H1 (cell line): ENCODE data around the gene TSEN2. TPM values are rescaled to one million over a fixed set of nuclear protein-coding genes. Genes with fewer than 3 reads are reported as not detected.

ENCODE experiments used
- CTCF ChIA-PET: fragments of 300-600 bp; sonication (Branson Sonifier 250); formaldehyde crosslinking; loops from one replicate; lab custom pipeline; 2021; ENCODE audit not compliant: partially characterized antibody; lab: Charles Lee
- POLR2A ChIA-PET: fragments of 300-600 bp; sonication (Branson Sonifier 250); formaldehyde crosslinking; loops from one replicate; lab custom pipeline; 2021; ENCODE audit warnings: inconsistent platforms; ENCODE audit not compliant: partially characterized antibody; lab: Charles Lee
- DNase-seq, 2 experiments: peaks; one replicate each; pipeline versions ENCODE4 v3.0.0 to v3.0.0-alpha.2; 2010 to 2022; ENCODE audit warnings: low spot score in 2 of 2, low read depth in 1 of 2, mixed read lengths in 1 of 2
- FAIRE-seq: peaks from 2 replicates; lab custom pipeline; 2011; peaks lifted over from hg19 to GRCh38; lab: Jason Lieb, UNC
- H2AFZ ChIP-seq: 2 replicates; pipeline ENCODE4 v1.8.1; 2012; ENCODE audit warnings: low read length, inconsistent platforms
- H2AK5ac ChIP-seq: 2 replicates; pipeline ENCODE4 v1.6.1; 2013; ENCODE audit warnings: low read depth, low read length
- H2BK120ac ChIP-seq: replicated peaks from 2 replicates; pipeline ENCODE3; 2013; ENCODE audit warnings: low read depth, low read length, inconsistent platforms
- H2BK12ac ChIP-seq: 2 replicates; pipeline ENCODE4 v1.6.1; 2013; ENCODE audit warnings: low read depth, low read length
- H2BK15ac ChIP-seq: 2 replicates; pipeline ENCODE4 v1.6.1; 2013; ENCODE audit warnings: low read length
- H2BK20ac ChIP-seq: 2 replicates; pipeline ENCODE4 v1.6.1; 2013; ENCODE audit warnings: low read length
- H2BK5ac ChIP-seq: 2 replicates; pipeline ENCODE4 v1.6.1; 2013; ENCODE audit warnings: low read depth, low read length
- H3K14ac ChIP-seq: 2 replicates; pipeline ENCODE4 v1.6.1; 2013; ENCODE audit warnings: inconsistent platforms; ENCODE audit not compliant: insufficient read length
- H3K18ac ChIP-seq: 2 replicates; pipeline ENCODE4 v1.6.1; 2013; ENCODE audit warnings: low read length; ENCODE audit errors: extremely low read depth
- H3K23ac ChIP-seq: 2 replicates; pipeline ENCODE4 v1.6.1; 2013; ENCODE audit warnings: inconsistent platforms; ENCODE audit not compliant: insufficient read length
- H3K23me2 ChIP-seq: 2 replicates; pipeline ENCODE4 v1.6.1; 2013; ENCODE audit warnings: low read depth, low read length
- H3K27ac ChIP-seq: 2 replicates; pipeline ENCODE4 v1.6.1; 2011; ENCODE audit warnings: low read depth, low read length, inconsistent platforms
- H3K27me3 ChIP-seq, 4 experiments: replicated peaks in 1 of 4; 1 replicate in 1 of 4; 2 replicates in 3 of 4; pipeline versions ENCODE4 v1.6.1 to v1.8.1; 2011 to 2013; ENCODE audit warnings: low read length in 3 of 4, mild to moderate bottlenecking in 3 of 4, inconsistent platforms in 2 of 4, mixed read lengths in 2 of 4, moderate library complexity in 1 of 4; ENCODE audit not compliant: control insufficient read depth in 3 of 4, insufficient read depth in 3 of 4; ENCODE audit errors: extremely low read depth in 1 of 4
- H3K36me3 ChIP-seq, 4 experiments: 2 replicates each; pipeline versions ENCODE4 v1.6.1 to v1.8.1; 2011 to 2013; ENCODE audit warnings: mild to moderate bottlenecking in 4 of 4, low read length in 3 of 4, moderate library complexity in 2 of 4, control low read depth in 1 of 4, inconsistent platforms in 1 of 4; ENCODE audit not compliant: insufficient read depth in 4 of 4, control insufficient read depth in 2 of 4
- H3K4ac ChIP-seq: replicated peaks from 2 replicates; pipeline ENCODE3; 2013; ENCODE audit warnings: low read length, low read depth, mixed read lengths, inconsistent platforms; ENCODE audit not compliant: insufficient read length
- H3K4me1 ChIP-seq, 4 experiments: replicated peaks in 1 of 4; 1 replicate in 1 of 4; 2 replicates in 3 of 4; pipeline versions ENCODE4 v1.6.1 to v1.8.1; 2011 to 2013; ENCODE audit warnings: low read length in 3 of 4, inconsistent platforms in 2 of 4, mixed read lengths in 1 of 4; ENCODE audit not compliant: insufficient read depth in 4 of 4, control insufficient read depth in 3 of 4
- H3K4me2 ChIP-seq, 2 experiments: 2 replicates each; pipeline versions ENCODE4 v1.6.1 to v1.8.1; 2011 to 2013; ENCODE audit warnings: low read depth in 2 of 2, low read length in 2 of 2, control low read depth in 1 of 2, inconsistent platforms in 1 of 2, mild to moderate bottlenecking in 1 of 2; ENCODE audit not compliant: insufficient read depth in 1 of 2
- H3K4me3 ChIP-seq, 4 experiments: fragments of 200-600, 300-600 bp in 1 of 4; sonication (generic), shearing (Covaris generic), sonication (Bioruptor Twin) in 1 of 4; 2 replicates each; pipeline versions ENCODE4 v1.5.1 to v1.8.1; 2011 to 2016; ENCODE audit warnings: low read length in 4 of 4, low read depth in 3 of 4, control low read depth in 2 of 4, inconsistent platforms in 2 of 4, mild to moderate bottlenecking in 2 of 4, mixed read lengths in 1 of 4, moderate library complexity in 1 of 4; ENCODE audit not compliant: insufficient read depth in 2 of 4; ENCODE audit errors: extremely low read depth in 1 of 4
- H3K56ac ChIP-seq: replicated peaks from 2 replicates; pipeline ENCODE3; 2013; ENCODE audit warnings: low read depth, mild to moderate bottlenecking, mixed read lengths, low read length, inconsistent platforms; ENCODE audit not compliant: insufficient read length
- H3K79me1 ChIP-seq: 2 replicates; pipeline ENCODE4 v1.6.1; 2013; ENCODE audit warnings: low read depth, low read length, control low read depth
- H3K79me2 ChIP-seq, 2 experiments: 2 replicates each; pipeline versions ENCODE4 v1.6.1 to v1.8.1; 2012 to 2013; ENCODE audit warnings: low read length in 2 of 2, mild to moderate bottlenecking in 2 of 2, inconsistent platforms in 1 of 2; ENCODE audit not compliant: insufficient read depth in 2 of 2, control insufficient read depth in 1 of 2
- H3K9ac ChIP-seq, 4 experiments: replicated peaks in 1 of 4; 1 replicate in 1 of 4; 2 replicates in 3 of 4; pipeline versions ENCODE4 v1.6.1 to v1.8.1; 2011 to 2013; ENCODE audit warnings: low read depth in 3 of 4, low read length in 3 of 4, control low read depth in 2 of 4, mild to moderate bottlenecking in 2 of 4, moderate library complexity in 2 of 4, inconsistent platforms in 1 of 4; ENCODE audit errors: extremely low read depth in 1 of 4
- H3K9me3 ChIP-seq, 2 experiments: 2 replicates each; pipeline versions ENCODE4 v1.6.1 to v1.8.1; 2012 to 2013; ENCODE audit warnings: mild to moderate bottlenecking in 2 of 2, moderate library complexity in 2 of 2, control low read depth in 1 of 2, inconsistent platforms in 1 of 2, low read depth in 1 of 2, low read length in 1 of 2, mixed read lengths in 1 of 2; ENCODE audit not compliant: insufficient read depth in 2 of 2
- H4K20me1 ChIP-seq, 2 experiments: replicated peaks in 1 of 2; 2 replicates each; pipeline versions ENCODE3 to v1.8.1; 2011 to 2013; ENCODE audit warnings: inconsistent platforms in 2 of 2, low read length in 2 of 2, mild to moderate bottlenecking in 1 of 2; ENCODE audit not compliant: insufficient read depth in 2 of 2, control insufficient read depth in 1 of 2
- H4K5ac ChIP-seq: 2 replicates; pipeline ENCODE4 v1.6.1; 2013; ENCODE audit warnings: low read length, low read depth, mixed read lengths, inconsistent platforms; ENCODE audit not compliant: insufficient read length
- H4K8ac ChIP-seq: 2 replicates; pipeline ENCODE4 v1.8.0; 2013; ENCODE audit warnings: mild to moderate bottlenecking, moderate library complexity, low read length, inconsistent platforms; ENCODE audit not compliant: insufficient read depth; ENCODE audit errors: extremely low read depth
- H4K91ac ChIP-seq: replicated peaks from 2 replicates; pipeline ENCODE3; 2013; ENCODE audit warnings: low read length, mixed read lengths, inconsistent platforms; ENCODE audit not compliant: insufficient read length
- BACH1 ChIP-seq: IDR thresholded peaks from 2 replicates; pipeline ENCODE4 v1.6.1; 2012; ENCODE audit warnings: low read length, improper control_type of control experiment
- CBX8 ChIP-seq: fragments of 300-800, 300-1000 bp; sonication (generic); IDR thresholded peaks from 2 replicates; pipeline ENCODE4 v1.7.1; 2016; ENCODE audit warnings: low read depth, low read length, borderline replicate concordance
- JUN ChIP-seq: IDR thresholded peaks from 2 replicates; pipeline ENCODE4 v1.6.1; 2011; ENCODE audit warnings: low read depth, mild to moderate bottlenecking, improper control_type of control experiment, low read length
- KDM4A ChIP-seq: IDR thresholded peaks from one replicate; pipeline ENCODE4 v1.7.1; 2012; ENCODE audit warnings: low read depth, mild to moderate bottlenecking, moderate library complexity, low read length, inconsistent platforms; ENCODE audit not compliant: severe bottlenecking
- NANOG ChIP-seq: IDR thresholded peaks from 2 replicates; pipeline ENCODE4 v1.6.1; 2011; ENCODE audit warnings: low read length, low read depth, mild to moderate bottlenecking, inconsistent platforms; ENCODE audit not compliant: insufficient read depth, poor library complexity, severe bottlenecking
- NRF1 ChIP-seq: IDR thresholded peaks from 2 replicates; pipeline ENCODE4 v1.6.1; 2011; ENCODE audit warnings: mild to moderate bottlenecking, low read depth, low read length, improper control_type of control experiment
- PHF8 ChIP-seq: fragments of 200-600 bp; sonication (generic); conservative IDR thresholded peaks from 2 replicates; pipeline ENCODE4 v1.7.1; 2012; ENCODE audit warnings: low read depth, mild to moderate bottlenecking, inconsistent platforms, low read length, moderate library complexity
- POLR2AphosphoS5 ChIP-seq: IDR thresholded peaks from 2 replicates; pipeline ENCODE4 v1.6.1; 2011; ENCODE audit warnings: low read depth, low read length
- RBBP5 ChIP-seq: IDR thresholded peaks from 2 replicates; pipeline ENCODE4 v1.7.1; 2012; ENCODE audit warnings: low read depth, mild to moderate bottlenecking, inconsistent platforms, low read length, moderate library complexity, borderline replicate concordance
- RNF2 ChIP-seq: fragments of 200-900, 300-1000 bp; sonication (generic); IDR thresholded peaks from 2 replicates; pipeline ENCODE4 v1.7.1; 2016; ENCODE audit warnings: borderline replicate concordance, low read depth, mild to moderate bottlenecking, antibody characterized with exemption, low read length; ENCODE audit not compliant: poor library complexity, severe bottlenecking; ENCODE audit errors: missing control alignments
- SP1 ChIP-seq: IDR thresholded peaks from 2 replicates; pipeline ENCODE4 v1.6.1; 2011; ENCODE audit warnings: low read depth, low read length
- TBP ChIP-seq: IDR thresholded peaks from 2 replicates; pipeline ENCODE4 v1.6.1; 2011; ENCODE audit warnings: low read depth, low read length, improper control_type of control experiment
- ZNF274 ChIP-seq: IDR thresholded peaks from 2 replicates; pipeline ENCODE4 v1.7.0; 2012; ENCODE audit warnings: low read length, borderline replicate concordance; ENCODE audit errors: extremely low read depth
- WGBS, 2 experiments: shearing (Covaris generic) in 1 of 2; methylation state at CpG; one replicate each; pipeline versions ENCODE4 v1.1.6 to v1.1.7; 2013 to 2015; ENCODE audit warnings: low lambda C conversion rate in 2 of 2, mixed read lengths in 2 of 2, inconsistent platforms in 1 of 2, low coverage in 1 of 2, missing lambda C conversion rate in 1 of 2; ENCODE audit not compliant: insufficient replicate concordance in 2 of 2, insufficient coverage in 1 of 2, insufficient read length in 1 of 2; ENCODE audit errors: extremely low coverage in 1 of 2, missing lambda C conversion rate in 1 of 2; 5-methylcytosine and 5-hydroxymethylcytosine counted together
- polyA plus RNA-seq, 7 experiments: library from polyadenylated mRNA; depleted of rRNA in 3 of 7; stranded (reverse) in 5 of 7; unstranded in 2 of 7; fragments of >200 nt in 5 of 7; fragments of 200-250 nt in 2 of 7; gene quantifications; 1 replicate in 5 of 7; 2 replicates in 1 of 7; 4 replicates in 1 of 7; pipeline versions ENCODE4 v1.2.1 to v1.2.3, GENCODE V29; 2011 to 2013; ENCODE audit warnings: missing spikeins in 2 of 7, mixed read lengths in 2 of 7
- total RNA-seq: library from RNA; stranded (reverse); fragmentation: NEBNext Ultra II Directional; extraction: Animal tissue kit (Norgen Biotek cat#: 25700); gene quantifications from 2 replicates; pipeline ENCODE4 v1.2.1, GENCODE V29; 2021
- TF ChIP-seq, protein P1 (sequence below): IDR thresholded peaks from 2 replicates; pipeline ENCODE4 v1.6.1; 2012; ENCODE audit warnings: inconsistent platforms

The TSEN2 gene
- total and polyA plus RNA-seq, 2 of the 8 experiments (the other 6 are each of a cell fraction or from before 2014, with no cell fraction given) = 16.1 to 22.4 TPM

DNA sequence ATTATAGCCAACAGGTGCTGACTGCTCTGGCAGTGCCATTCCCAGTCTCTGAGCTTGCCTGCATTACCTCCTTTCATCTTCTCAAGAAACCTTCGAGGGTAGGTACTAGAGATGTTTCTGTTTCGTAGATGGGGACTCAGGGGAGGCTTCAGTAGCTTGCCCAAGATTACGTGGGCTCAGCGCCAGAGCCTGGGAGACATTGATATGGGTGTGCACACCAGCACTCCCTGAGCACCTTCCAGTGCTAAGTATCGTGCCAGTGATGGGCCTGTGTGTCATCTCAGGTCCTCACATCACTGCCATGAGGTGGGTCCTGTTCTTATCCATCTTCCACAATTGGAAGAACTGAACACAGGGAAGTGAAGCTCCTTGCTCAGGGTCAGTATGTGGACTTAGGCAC is 15.2 kb downstream of the TSEN2 start:
- no peak overlapping the region for H2AFZ ChIP-seq
- H2BK12ac ChIP-seq = no peak overlapping the region
- no peak overlapping the region for H3K4me3 ChIP-seq
- H3K4ac ChIP-seq = no peak overlapping the region
- no peak overlapping the region for H3K9ac ChIP-seq
- H2BK20ac ChIP-seq = no peak overlapping the region
- H3K4me1 ChIP-seq = no peaks in the 10 kb centered on the region
- ChIA-PET POLR2A (interaction anchor here (1.0 kb wide), 1 partner anchor 12 kb away, joined by 3 read pairs; no protein-coding TSS in a partner anchor), CTCF (no interaction called here)
- H3K14ac ChIP-seq = no peak overlapping the region
- no peak overlapping the region for H3K27ac ChIP-seq
- H2BK5ac ChIP-seq = no peak overlapping the region
- H3K4me2 ChIP-seq = no peak overlapping the region
- H3K79me2 ChIP-seq = no peaks in the 10 kb centered on the region
- no peak overlapping the region for H3K23ac ChIP-seq
- no peak overlapping the region for H4K91ac ChIP-seq
- no peak overlapping the region for H4K5ac ChIP-seq
- H2BK120ac ChIP-seq = no peak overlapping the region
- no peak overlapping the region for H2AK5ac ChIP-seq
- no peak overlapping the region for H4K8ac ChIP-seq
- WGBS, 2 experiments = 87% methylated on average over 5 of the region's 5 CpGs; no CpG with 5 or more reads in 1 of the 2 experiments
- no peaks in the 10 kb centered on the region; the same call in 1 of the 2 replicates for H3K79me1 ChIP-seq
- H3K27me3 ChIP-seq = no peaks in the 10 kb centered on the region
- H3K56ac ChIP-seq = no peak overlapping the region
- H3K18ac ChIP-seq = no peak overlapping the region
- H2BK15ac ChIP-seq = no peak overlapping the region
- H4K20me1 ChIP-seq = peaks cover 2% of the 10 kb centered on the region in 2 experiments
- H3K23me2 ChIP-seq = no peaks in the 10 kb centered on the region
- DNase-seq = no peak
- FAIRE-seq = no peak
- H3K36me3 ChIP-seq = peaks cover 9 to 68% (median 51%) of the 10 kb centered on the region in 4 experiments
- H3K9me3 ChIP-seq = no peaks in the 10 kb centered on the region
- TF ChIP-seq TBP = no peak
- no peak for TF ChIP-seq BACH1
- TF ChIP-seq SP1 = no peak
- TF ChIP-seq RNF2 = no peak
- no peak for TF ChIP-seq NRF1
- TF ChIP-seq JUN = no peak
- TF ChIP-seq, protein P1, sequence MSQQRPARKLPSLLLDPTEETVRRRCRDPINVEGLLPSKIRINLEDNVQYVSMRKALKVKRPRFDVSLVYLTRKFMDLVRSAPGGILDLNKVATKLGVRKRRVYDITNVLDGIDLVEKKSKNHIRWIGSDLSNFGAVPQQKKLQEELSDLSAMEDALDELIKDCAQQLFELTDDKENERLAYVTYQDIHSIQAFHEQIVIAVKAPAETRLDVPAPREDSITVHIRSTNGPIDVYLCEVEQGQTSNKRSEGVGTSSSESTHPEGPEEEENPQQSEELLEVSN = no peak
- no peak for TF ChIP-seq ZNF274
- TF ChIP-seq POLR2AphosphoS5 = no peak
- TF ChIP-seq NANOG = no peak
- TF ChIP-seq KDM4A = no peak
- no peak for TF ChIP-seq RBBP5
- no peak for TF ChIP-seq PHF8
- no peak for TF ChIP-seq CBX8
